Measurements from ENCODE around the gene ETV3.

- TF ChIP-seq, protein P1, sequence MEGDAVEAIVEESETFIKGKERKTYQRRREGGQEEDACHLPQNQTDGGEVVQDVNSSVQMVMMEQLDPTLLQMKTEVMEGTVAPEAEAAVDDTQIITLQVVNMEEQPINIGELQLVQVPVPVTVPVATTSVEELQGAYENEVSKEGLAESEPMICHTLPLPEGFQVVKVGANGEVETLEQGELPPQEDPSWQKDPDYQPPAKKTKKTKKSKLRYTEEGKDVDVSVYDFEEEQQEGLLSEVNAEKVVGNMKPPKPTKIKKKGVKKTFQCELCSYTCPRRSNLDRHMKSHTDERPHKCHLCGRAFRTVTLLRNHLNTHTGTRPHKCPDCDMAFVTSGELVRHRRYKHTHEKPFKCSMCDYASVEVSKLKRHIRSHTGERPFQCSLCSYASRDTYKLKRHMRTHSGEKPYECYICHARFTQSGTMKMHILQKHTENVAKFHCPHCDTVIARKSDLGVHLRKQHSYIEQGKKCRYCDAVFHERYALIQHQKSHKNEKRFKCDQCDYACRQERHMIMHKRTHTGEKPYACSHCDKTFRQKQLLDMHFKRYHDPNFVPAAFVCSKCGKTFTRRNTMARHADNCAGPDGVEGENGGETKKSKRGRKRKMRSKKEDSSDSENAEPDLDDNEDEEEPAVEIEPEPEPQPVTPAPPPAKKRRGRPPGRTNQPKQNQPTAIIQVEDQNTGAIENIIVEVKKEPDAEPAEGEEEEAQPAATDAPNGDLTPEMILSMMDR (conservative IDR thresholded peaks at IDR 0.05; ENCODE audit: low read depth, low read length) = no peak
- TF ChIP-seq SMC3 (IDR thresholded peaks at IDR 0.05; ENCODE audit: low read depth, low read length) = no peak
- TF ChIP-seq BHLHE40 (IDR thresholded peaks at IDR 0.05; ENCODE audit: low read depth, low read length) = no peak
- no peak for TF ChIP-seq RAD21 (IDR thresholded peaks at IDR 0.05; ENCODE audit: low read length)
- no peak for TF ChIP-seq CEBPB (IDR thresholded peaks at IDR 0.05; ENCODE audit: low read depth, low read length)
- no peak for TF ChIP-seq POLR2A (IDR thresholded peaks at IDR 0.05; ENCODE audit: low read depth, low read length)
- TF ChIP-seq FOS (IDR thresholded peaks at IDR 0.05; ENCODE audit: low read depth, low read length) = no peak
- no peak for TF ChIP-seq RFX5 (IDR thresholded peaks at IDR 0.05; ENCODE audit: low read depth, low read length)
- TF ChIP-seq CHD1 (IDR thresholded peaks at IDR 0.05; ENCODE audit: low read depth, low read length) = no peak
- TF ChIP-seq NFE2L2 (IDR thresholded peaks at IDR 0.05; ENCODE audit: low read depth, low read length) = no peak
- TF ChIP-seq MAZ (IDR thresholded peaks at IDR 0.05; ENCODE audit: borderline replicate concordance, low read depth, low read length) = no peak
These were observed 40.5 kb downstream of the ETV3 start for GRCh38 chr1:157097692-157098091.
